ENCODE data around the gene TRAPPC12.

Gene TRAPPC12

DNA sequence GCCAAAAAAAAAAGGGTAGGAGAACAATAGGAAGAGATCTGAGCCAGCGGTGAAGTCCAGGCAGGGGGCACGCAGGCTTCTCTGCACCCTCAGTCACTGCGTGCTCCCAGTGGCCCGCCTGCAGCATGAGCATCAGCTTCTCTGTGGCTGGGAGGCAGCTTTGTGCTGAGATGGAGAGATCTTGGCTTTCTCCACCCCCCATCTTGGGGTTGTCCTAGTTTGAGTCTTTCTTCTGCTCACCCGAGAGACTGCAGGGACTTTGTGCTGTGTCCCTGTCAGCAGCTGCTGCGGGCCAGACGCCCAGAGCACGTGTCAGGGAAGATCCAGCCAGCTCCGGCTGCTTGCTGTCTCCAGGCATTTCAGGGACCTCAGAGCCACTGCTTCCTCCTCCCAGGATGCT lies 20.3 kb downstream of the TRAPPC12 start:
- Histone ChIP-seq H3K9ac (ENCODE audit: low read length) (no peak overlapping the region), H3K4me3 (ENCODE audit: low read length) (peak overlapping the region; percentile 30), H3K4me1 (ENCODE audit: control insufficient read depth, insufficient read depth, low read length) (no peaks in the 10 kb centered on the region), H3K27me3 (ENCODE audit: control insufficient read depth, insufficient read depth, low read length) (no peaks in the 10 kb centered on the region), H3K27ac (ENCODE audit: low read depth, low read length) (no peak overlapping the region), H3K36me3 (ENCODE audit: control insufficient read depth, insufficient read depth, low read length) (peaks cover 4% of the 10 kb centered on the region)

DNA sequence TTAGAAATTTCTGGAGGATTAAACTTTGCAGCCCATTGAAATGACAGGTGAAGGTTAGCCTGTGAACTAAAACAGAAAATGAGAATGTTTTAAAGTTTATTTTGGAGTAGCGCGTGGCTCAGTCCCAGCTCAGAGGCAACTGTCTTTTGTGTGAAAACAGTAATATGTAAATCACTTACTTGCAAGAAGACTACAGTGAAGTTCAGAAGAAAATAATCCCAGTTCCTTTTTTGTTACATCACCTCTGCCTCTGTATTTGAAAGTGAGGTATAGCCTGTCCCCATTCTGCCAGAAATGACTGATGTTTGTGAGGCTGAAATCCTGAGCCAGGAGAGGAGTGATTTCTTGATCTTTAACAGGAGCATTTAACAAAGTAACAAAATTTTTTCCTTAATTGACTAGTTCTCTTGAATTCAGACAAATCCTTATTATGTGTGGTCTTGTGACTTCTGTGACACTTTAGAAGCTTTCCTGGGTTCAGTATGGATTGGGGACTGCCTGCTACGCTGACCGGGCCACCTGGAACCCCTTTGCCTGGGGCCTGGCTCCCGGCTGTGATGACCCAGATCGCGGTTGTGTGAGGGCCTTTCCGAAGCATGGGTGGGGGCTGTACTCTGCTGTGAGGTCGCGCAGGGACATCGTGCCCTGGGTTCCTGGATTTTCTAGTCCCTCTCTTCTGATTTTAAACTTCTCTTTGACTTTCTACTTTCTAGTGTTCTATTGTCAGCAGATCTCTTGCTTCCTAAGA lies 24.3 kb downstream of the TRAPPC12 start:
- no peaks in the 10 kb centered on the region for H3K27me3 ChIP-seq (ENCODE audit: control insufficient read depth, insufficient read depth, low read length)
- no peak overlapping the region for H3K27ac ChIP-seq (ENCODE audit: low read depth, low read length)
- H3K4me3 ChIP-seq (ENCODE audit: low read length), result no peak overlapping the region
- H3K9ac ChIP-seq (ENCODE audit: low read length), result no peak overlapping the region
- H3K4me1 ChIP-seq (ENCODE audit: control insufficient read depth, insufficient read depth, low read length), result no peaks in the 10 kb centered on the region
- H3K36me3 ChIP-seq (ENCODE audit: control insufficient read depth, insufficient read depth, low read length), result peaks cover 7% of the 10 kb centered on the region

DNA sequence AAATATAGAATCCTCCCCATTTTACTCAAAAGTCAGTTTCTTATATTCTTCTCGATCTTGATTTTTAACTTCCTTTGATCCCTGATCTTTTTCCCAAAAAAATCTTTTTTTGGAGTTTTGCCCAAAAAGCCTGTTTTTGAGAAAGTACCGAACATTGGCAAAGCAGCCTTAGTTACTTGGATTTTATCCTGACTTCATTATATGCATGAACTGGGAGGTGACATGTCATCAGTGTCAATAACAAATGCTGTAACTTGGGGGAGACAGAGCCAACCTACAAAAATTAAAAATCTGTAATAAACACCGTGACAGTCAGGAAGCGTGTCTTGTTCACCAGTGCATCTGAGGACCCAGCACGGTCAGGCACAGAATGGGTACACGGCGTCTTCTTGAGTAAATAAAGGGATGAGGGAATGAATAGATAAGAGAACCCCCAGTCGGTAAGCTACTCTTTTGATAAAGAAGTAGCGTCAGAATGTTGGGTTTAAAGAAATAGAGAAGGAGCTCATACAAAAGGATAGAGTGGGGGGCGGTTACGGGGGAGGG lies 24.9 kb downstream of the TRAPPC12 start:
- Histone ChIP-seq H3K4me3 (ENCODE audit: low read length) (no peak overlapping the region), H3K27me3 (ENCODE audit: control insufficient read depth, insufficient read depth, low read length) (no peaks in the 10 kb centered on the region), H3K27ac (ENCODE audit: low read depth, low read length) (no peak overlapping the region), H3K4me1 (ENCODE audit: control insufficient read depth, insufficient read depth, low read length) (no peaks in the 10 kb centered on the region), H3K36me3 (ENCODE audit: control insufficient read depth, insufficient read depth, low read length) (peaks cover 7% of the 10 kb centered on the region), H3K9ac (ENCODE audit: low read length) (no peak overlapping the region)

DNA sequence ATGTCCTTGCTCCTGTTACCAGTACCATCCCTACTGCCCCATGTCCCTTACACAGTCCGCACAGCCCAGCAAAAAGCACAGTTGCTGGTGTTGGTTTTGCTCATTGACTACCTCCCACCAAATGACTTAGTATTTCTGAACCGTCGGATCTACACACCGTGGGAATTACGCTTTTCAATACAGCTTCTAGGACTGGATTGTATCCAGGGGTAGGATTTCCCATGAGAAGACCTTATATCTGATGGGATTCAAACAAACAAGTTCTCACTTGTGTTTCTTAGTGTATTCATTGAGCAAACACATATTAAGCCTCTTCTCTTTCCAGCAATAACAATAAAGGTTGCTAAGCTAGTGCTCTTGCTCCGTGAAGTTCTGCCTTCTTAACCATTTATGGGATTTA lies 25.8 kb downstream of the TRAPPC12 start:
- H3K36me3 ChIP-seq (ENCODE audit: control insufficient read depth, insufficient read depth, low read length), result peaks cover 7% of the 10 kb centered on the region

DNA sequence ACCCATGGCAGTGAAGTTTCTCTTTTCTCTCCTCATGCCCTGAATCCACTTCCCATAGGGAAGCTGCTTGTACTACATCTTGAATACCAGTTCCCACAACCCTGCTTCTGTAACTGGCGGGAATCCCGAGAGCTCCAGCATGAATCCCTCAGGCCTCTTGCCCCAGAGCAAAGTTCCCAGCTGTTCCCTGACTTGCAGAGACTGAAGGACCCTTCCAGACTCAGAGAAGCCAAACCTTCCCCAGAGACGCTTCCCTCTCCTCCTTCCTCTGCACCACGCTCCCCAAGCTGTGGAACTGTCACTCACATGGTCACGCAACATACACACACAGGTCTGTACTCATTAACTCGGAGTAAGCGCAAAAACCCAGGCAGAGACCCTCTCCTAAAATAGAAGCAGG lies 26.4 kb downstream of the TRAPPC12 start:
- Histone ChIP-seq H3K36me3 (ENCODE audit: control insufficient read depth, insufficient read depth, low read length) (peaks cover 7% of the 10 kb centered on the region), H3K4me1 (ENCODE audit: control insufficient read depth, insufficient read depth, low read length) (no peaks in the 10 kb centered on the region), H3K4me3 (ENCODE audit: low read length) (no peak overlapping the region), H3K9ac (ENCODE audit: low read length) (no peak overlapping the region), H3K27me3 (ENCODE audit: control insufficient read depth, insufficient read depth, low read length) (no peaks in the 10 kb centered on the region), H3K27ac (ENCODE audit: low read depth, low read length) (no peak overlapping the region)

More for the DNA sequence above, 25.8 kb downstream of the TRAPPC12 start:
- Histone ChIP-seq H3K27ac (ENCODE audit: low read depth, low read length) (no peak overlapping the region), H3K4me3 (ENCODE audit: low read length) (no peak overlapping the region), H3K4me1 (ENCODE audit: control insufficient read depth, insufficient read depth, low read length) (no peaks in the 10 kb centered on the region), H3K27me3 (ENCODE audit: control insufficient read depth, insufficient read depth, low read length) (no peaks in the 10 kb centered on the region), H3K9ac (ENCODE audit: low read length) (no peak overlapping the region)

DNA sequence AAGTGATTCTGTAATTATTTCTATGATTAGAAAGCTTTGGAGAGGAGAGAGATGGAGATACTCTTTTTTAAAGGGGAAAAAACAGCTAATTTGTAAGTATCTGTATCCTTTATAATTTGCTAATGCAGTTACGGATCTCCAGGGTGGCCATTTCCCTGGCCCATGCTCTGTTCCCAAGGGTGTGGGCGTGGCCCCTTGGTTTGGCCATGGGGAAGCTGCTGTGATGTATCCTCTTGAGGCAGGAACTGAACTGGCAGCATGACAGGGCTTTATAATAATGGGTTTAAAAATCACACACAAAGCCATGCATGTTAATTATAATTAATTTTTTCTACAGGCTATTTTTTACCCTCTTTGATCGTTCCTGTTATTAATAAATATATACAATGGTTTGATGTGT lies 27.0 kb downstream of the TRAPPC12 start:
- H3K27ac ChIP-seq (ENCODE audit: low read depth, low read length), result no peak overlapping the region
- no peak overlapping the region for H3K9ac ChIP-seq (ENCODE audit: low read length)
- no peak overlapping the region for H3K4me3 ChIP-seq (ENCODE audit: low read length)
- H3K36me3 ChIP-seq (ENCODE audit: control insufficient read depth, insufficient read depth, low read length), result peaks cover 7% of the 10 kb centered on the region
- no peaks in the 10 kb centered on the region for H3K4me1 ChIP-seq (ENCODE audit: control insufficient read depth, insufficient read depth, low read length)
- H3K27me3 ChIP-seq (ENCODE audit: control insufficient read depth, insufficient read depth, low read length), result no peaks in the 10 kb centered on the region

DNA sequence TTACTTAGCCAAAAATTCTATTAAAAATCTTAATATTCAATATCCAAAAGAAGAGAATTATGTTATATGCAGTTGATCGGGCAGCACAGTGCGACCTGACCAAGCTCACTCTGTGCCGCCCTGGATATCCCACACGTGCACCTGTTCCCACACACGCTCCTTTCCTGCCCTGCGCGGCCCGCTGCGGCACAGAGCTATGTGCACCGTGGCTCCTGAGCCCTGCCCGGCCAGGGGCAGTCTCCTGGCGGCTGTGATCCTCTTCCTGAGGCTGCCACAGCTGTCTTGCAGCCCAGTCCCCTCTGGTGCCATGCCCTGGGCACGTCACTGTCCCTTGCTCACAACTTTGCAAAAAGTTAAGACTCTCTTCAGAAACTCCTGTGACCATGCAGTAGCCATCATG lies 29.3 kb downstream of the TRAPPC12 start:
- no peaks in the 10 kb centered on the region for H3K27me3 ChIP-seq (ENCODE audit: control insufficient read depth, insufficient read depth, low read length)
- H3K36me3 ChIP-seq (ENCODE audit: control insufficient read depth, insufficient read depth, low read length), result peaks cover 3% of the 10 kb centered on the region
- H3K27ac ChIP-seq (ENCODE audit: low read depth, low read length), result no peak overlapping the region
- no peak overlapping the region for H3K9ac ChIP-seq (ENCODE audit: low read length)
- H3K4me1 ChIP-seq (ENCODE audit: control insufficient read depth, insufficient read depth, low read length), result no peaks in the 10 kb centered on the region
- H3K4me3 ChIP-seq (ENCODE audit: low read length), result no peak overlapping the region

DNA sequence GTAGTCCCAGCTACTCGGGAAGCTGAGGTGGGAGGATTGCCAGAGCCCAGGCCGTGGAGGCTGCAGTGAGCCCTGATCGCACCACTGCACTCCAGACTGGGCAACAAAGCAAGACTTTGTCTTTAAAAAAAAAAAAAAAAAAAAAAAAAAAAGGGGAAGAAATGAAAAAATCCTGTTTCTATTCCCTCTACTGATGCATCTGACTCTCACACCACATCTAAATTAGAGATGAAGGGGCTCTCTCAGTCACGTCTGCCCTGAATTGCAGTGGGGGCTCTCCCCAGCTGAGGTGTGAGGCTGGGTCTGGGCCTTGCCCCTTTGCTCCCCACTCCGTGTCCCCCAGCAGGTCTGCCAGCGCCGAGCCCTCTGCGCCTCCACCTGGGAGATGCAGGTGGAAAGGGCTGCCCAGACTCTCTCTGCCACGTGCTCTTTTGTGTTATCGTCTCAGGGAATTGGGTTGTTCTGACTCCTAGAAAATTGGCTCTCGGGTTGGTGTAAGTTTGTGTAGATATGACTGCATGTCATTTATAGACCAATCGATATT lies 30.2 kb downstream of the TRAPPC12 start:
- Histone ChIP-seq H3K36me3 (ENCODE audit: control insufficient read depth, insufficient read depth, low read length) (peaks cover 3% of the 10 kb centered on the region), H3K4me1 (ENCODE audit: control insufficient read depth, insufficient read depth, low read length) (no peaks in the 10 kb centered on the region), H3K9ac (ENCODE audit: low read length) (no peak overlapping the region), H3K27ac (ENCODE audit: low read depth, low read length) (no peak overlapping the region), H3K27me3 (ENCODE audit: control insufficient read depth, insufficient read depth, low read length) (no peaks in the 10 kb centered on the region), H3K4me3 (ENCODE audit: low read length) (no peak overlapping the region)

DNA sequence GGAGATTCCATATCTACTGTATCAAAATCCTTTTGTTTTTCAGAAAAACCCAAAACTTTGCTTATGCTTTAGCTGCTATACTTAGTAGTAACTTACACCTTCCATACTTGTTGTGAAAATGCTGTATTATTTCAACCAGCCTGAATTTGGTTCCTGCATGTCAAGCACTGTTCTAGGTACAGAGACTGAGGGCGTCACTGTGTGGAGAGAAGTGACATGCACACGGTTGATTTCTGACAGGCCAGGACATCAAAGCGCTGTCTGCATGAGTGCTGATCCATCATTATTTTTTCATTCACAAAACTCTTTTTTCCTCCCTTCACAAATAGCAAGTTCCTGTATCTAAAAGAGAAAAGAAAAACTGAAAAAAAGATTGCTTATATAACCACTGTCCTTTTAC lies 31.6 kb downstream of the TRAPPC12 start:
- H3K27me3 ChIP-seq (ENCODE audit: control insufficient read depth, insufficient read depth, low read length), result no peaks in the 10 kb centered on the region
- no peaks in the 10 kb centered on the region for H3K4me1 ChIP-seq (ENCODE audit: control insufficient read depth, insufficient read depth, low read length)
- no peak overlapping the region for H3K27ac ChIP-seq (ENCODE audit: low read depth, low read length)
- no peak overlapping the region for H3K9ac ChIP-seq (ENCODE audit: low read length)
- H3K36me3 ChIP-seq (ENCODE audit: control insufficient read depth, insufficient read depth, low read length), result peaks cover 5% of the 10 kb centered on the region
- H3K4me3 ChIP-seq (ENCODE audit: low read length), result no peak overlapping the region

DNA sequence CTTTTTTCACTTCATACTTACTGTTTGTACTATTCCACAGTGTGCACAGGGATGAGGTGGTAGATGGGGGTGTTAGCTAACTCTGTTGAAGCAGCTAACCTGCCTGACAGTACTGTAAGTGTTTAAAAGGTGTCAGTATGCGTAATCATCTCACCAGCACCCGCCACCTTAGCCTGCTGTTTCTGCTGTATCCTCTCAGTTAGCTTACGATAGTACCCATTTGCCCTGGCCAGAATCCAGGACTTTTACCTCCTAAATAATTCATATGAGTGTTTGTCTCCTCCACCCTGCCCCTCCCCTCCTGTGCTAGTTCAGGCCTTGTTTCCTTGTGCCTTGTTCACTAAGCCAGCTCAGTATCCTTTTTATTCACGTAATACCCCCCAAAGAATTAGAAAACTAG lies 34.2 kb downstream of the TRAPPC12 start:
- no peak overlapping the region for H3K27ac ChIP-seq (ENCODE audit: low read depth, low read length)
- no peak overlapping the region for H3K9ac ChIP-seq (ENCODE audit: low read length)
- H3K36me3 ChIP-seq (ENCODE audit: control insufficient read depth, insufficient read depth, low read length), result peaks cover 3% of the 10 kb centered on the region
- H3K4me3 ChIP-seq (ENCODE audit: low read length), result no peak overlapping the region
- no peaks in the 10 kb centered on the region for H3K4me1 ChIP-seq (ENCODE audit: control insufficient read depth, insufficient read depth, low read length)
- H3K27me3 ChIP-seq (ENCODE audit: control insufficient read depth, insufficient read depth, low read length), result no peaks in the 10 kb centered on the region

DNA sequence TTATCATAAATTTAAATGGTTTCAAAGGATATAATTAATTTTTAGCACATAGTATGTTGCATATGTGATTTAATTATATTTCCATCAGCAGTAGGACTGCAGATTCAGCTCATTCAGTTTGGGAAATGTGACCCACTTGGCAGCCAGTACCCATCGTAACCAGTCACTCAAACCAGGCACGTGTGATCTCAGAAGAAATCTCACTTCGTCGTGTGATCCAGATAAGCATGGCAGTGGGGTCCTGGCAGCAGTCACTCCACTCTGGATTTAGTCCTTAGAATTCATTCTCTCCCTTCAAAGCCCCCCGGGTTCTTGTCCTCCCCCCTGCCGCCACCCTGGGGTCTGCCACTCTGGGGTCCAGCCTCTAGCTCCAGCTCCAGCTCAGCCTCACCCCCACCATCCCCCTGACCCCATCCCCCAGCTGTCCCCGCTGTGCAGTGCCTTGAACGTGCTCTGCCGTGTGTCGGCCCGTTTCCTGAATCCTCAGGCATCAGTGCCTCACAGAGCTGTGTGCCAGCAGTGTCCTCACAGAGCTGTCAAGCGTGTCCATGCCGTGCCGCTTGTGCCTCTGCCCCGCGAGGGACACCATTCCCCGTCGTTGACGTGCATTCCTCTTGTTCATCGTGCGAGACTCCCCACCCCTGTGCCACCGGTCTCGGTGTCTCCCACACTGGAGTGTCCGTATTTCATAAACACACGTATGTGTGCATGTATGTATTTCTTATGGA lies 34.8 kb downstream of the TRAPPC12 start:
- Histone ChIP-seq H3K27me3 (ENCODE audit: control insufficient read depth, insufficient read depth, low read length) (no peaks in the 10 kb centered on the region), H3K27ac (ENCODE audit: low read depth, low read length) (no peak overlapping the region), H3K4me1 (ENCODE audit: control insufficient read depth, insufficient read depth, low read length) (no peaks in the 10 kb centered on the region), H3K36me3 (ENCODE audit: control insufficient read depth, insufficient read depth, low read length) (peaks cover 3% of the 10 kb centered on the region), H3K4me3 (ENCODE audit: low read length) (no peak overlapping the region), H3K9ac (ENCODE audit: low read length) (no peak overlapping the region)

DNA sequence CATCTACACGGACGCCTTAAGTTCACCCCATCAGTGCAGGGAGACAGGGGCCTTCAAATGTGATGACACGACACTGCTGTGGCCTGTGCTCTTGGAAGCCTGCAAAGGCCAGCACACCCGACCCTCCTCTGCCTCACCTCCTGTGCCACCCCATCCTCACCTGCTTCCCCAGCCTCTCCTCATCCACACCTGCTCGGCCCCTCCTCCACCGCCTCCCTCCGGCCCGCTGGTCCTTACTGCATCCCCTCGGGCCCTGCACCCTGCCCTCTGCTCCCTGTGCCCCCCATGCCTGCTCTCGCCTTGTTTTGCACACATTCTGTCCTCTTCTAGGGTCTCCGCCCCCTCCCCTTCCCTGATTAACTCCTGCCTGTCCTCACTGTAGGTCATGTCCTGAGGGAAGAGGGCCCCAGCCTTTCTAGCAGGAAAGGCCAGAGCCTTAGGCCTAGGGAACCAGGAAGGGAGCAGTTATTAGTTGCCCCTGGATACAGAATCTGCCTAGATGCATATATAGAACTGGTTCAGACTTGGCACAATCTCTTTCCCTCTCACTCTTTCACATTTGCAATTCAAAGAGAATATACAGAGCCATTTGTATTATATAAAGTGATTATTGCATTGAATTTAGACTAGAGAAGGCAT lies 39.4 kb downstream of the TRAPPC12 start:
- H3K9ac ChIP-seq (ENCODE audit: low read length), result no peak overlapping the region
- H3K4me3 ChIP-seq (ENCODE audit: low read length), result no peak overlapping the region
- peaks cover 14% of the 10 kb centered on the region for H3K36me3 ChIP-seq (ENCODE audit: control insufficient read depth, insufficient read depth, low read length)
- H3K27me3 ChIP-seq (ENCODE audit: control insufficient read depth, insufficient read depth, low read length), result no peaks in the 10 kb centered on the region
- no peaks in the 10 kb centered on the region for H3K4me1 ChIP-seq (ENCODE audit: control insufficient read depth, insufficient read depth, low read length)
- no peak overlapping the region for H3K27ac ChIP-seq (ENCODE audit: low read depth, low read length)
